HG02610 (cell line): ENCODE results near the gene ARFGEF2.
"Not testable (repeated sequence)": the region's sequence is repeated elsewhere in the genome, so short reads cannot be mapped to it uniquely, and the experiment has no call there.

ENCODE experiments used
- ATAC-seq: cut with Tn5 transposase; IDR thresholded peaks from one replicate; pipeline ENCODE4 v1.9.1; 2021; ENCODE audit warnings: mild to moderate bottlenecking, moderate library complexity; ENCODE audit not compliant: unreplicated experiment

ARFGEF2 gene

GRCh38 chr20:48921168-48921882 lies at the start of gene ARFGEF2:
Gene ARFGEF2 (plus strand): TSS chr20:48921711. CDS start chr20:48921890, 179 bp downstream.
- peak; percentile 87 for ATAC-seq

- no peak for ATAC-seq
These were observed 46.1 kb upstream of the ARFGEF2 start for GRCh38 chr20:48875233-48875913.

GRCh38 chr20:48875914-48876240 lies 45.6 kb upstream of the ARFGEF2 start:
- no peak for ATAC-seq

GRCh38 chr20:48877304-48877703 lies 44.2 kb upstream of the ARFGEF2 start:
- ATAC-seq, result no peak

GRCh38 chr20:48878534-48879248 lies 42.8 kb upstream of the ARFGEF2 start:
- ATAC-seq, result no peak

GRCh38 chr20:48879612-48880245 lies 41.8 kb upstream of the ARFGEF2 start:
- no peak for ATAC-seq

- no peak for ATAC-seq
These were observed 41.2 kb upstream of the ARFGEF2 start for GRCh38 chr20:48880331-48880730.

- ATAC-seq, result no peak
These were observed 40.4 kb upstream of the ARFGEF2 start for GRCh38 chr20:48880981-48881657.

- ATAC-seq, result no peak
These were observed 36.3 kb upstream of the ARFGEF2 start for GRCh38 chr20:48885237-48885636.

GRCh38 chr20:48886194-48886593 lies 35.3 kb upstream of the ARFGEF2 start:
- no peak for ATAC-seq

GRCh38 chr20:48886811-48887210 lies 34.7 kb upstream of the ARFGEF2 start:
- no peak for ATAC-seq

GRCh38 chr20:48888517-48888916 lies 33.0 kb upstream of the ARFGEF2 start:
- not testable (repeated sequence) for ATAC-seq

- no peak for ATAC-seq
These were observed 32.2 kb upstream of the ARFGEF2 start for GRCh38 chr20:48889140-48889790.

GRCh38 chr20:48891235-48892048 lies 30.1 kb upstream of the ARFGEF2 start:
- ATAC-seq, result no peak

GRCh38 chr20:48892049-48892470 lies 29.5 kb upstream of the ARFGEF2 start:
- ATAC-seq, result no peak

- no peak for ATAC-seq
These were observed 28.6 kb upstream of the ARFGEF2 start for GRCh38 chr20:48892891-48893290.

- ATAC-seq, result no peak
These were observed 28.1 kb upstream of the ARFGEF2 start for GRCh38 chr20:48893374-48893773.

GRCh38 chr20:48897305-48898010 lies 24.1 kb upstream of the ARFGEF2 start:
- ATAC-seq, result no peak

GRCh38 chr20:48898210-48898609 lies 23.3 kb upstream of the ARFGEF2 start:
- no peak for ATAC-seq
